Cardiac ventricle fibroblast (primary cell): Measurements from ENCODE around the gene KIF11. TPM values are rescaled to one million over a fixed set of nuclear protein-coding genes. Genes with fewer than 3 reads are reported as not detected.

Experiments
- total RNA-seq: library from RNA; depleted of rRNA; stranded (reverse); fragments of >200 nt; gene quantifications from 2 replicates; pipeline ENCODE4 v1.2.3, GENCODE V29; 2015

Gene KIF11
- total RNA-seq = 3.2 and 3.5 TPM in 2 replicates

DNA sequence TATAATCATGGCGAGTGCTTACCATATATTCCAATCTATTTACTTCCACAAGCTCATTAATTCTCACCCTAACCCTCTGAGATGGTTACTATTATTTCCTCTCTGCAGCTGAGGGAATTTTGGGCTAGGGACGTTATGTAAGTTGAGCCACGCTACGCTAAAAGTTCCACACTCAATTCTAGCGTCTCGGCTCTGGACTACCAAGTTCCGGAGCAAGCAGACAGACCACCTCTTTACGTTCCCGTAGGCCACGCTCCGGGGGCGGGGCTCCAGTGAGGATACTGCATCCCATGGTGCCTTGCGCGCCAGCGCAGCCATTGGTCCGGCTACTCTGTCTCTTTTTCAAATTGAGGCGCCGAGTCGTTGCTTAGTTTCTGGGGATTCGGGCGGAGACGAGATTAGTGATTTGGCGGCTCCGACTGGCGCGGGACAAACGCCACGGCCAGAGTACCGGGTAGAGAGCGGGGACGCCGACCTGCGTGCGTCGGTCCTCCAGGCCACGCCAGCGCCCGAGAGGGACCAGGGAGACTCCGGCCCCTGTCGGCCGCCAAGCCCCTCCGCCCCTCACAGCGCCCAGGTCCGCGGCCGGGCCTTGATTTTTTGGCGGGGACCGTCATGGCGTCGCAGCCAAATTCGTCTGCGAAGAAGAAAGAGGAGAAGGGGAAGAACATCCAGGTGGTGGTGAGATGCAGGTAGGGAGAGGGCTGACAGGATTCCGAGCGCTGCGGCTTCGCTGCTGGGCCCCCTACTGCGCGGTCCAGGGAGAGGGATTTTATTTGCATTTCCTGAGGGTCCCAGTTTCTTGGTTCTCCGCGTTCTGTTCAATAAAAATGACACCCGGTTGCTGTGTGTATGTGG, at the start of gene KIF11:
KIF11 (plus strand) TSS at position 370 of the 858 bp plus-strand sequence; CDS start at position 616, 246 bp downstream.

DNA sequence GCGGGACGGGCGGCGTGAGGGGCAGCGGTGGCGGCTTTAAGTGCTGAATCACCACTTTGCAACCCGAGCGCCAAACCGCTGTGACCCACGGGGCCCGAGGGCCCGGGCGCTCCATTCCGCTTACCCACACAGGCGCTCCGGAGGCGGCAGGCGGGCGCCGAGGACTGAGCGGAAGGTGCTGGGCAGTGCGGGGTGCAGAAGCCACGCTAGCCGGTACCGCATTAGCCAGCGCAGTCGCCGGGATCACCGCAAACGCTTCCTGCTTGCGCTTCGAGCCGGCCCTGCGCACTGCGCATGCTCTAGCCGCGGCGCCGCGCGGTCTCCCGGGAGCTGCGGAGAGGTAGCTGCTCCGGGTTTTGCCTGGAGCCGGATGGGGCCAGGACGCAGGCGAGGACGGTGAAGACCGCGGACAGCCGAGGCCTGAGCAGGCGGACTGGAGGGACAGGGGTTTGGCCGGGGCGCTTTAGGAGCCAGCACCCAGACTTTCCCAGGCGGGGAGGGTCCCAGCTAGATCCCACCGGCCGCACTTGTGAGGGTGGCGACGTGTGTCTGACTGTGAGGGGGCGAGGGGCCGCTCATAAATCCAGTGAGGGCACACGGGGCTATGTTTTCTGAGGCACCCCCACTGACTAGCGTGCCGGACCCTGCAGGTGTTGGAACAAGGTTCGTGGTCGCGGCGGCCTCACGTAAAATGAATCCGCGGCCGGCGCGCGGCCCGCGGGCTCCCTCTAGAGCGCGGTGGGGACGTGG, 19.0 kb upstream of the KIF11 start, which contains the start of gene IDE:
IDE (minus strand) TSS at position 296 of the 750 bp plus-strand sequence; CDS start at position 222, 74 bp downstream.

GRCh38 chr10:92689663-92690210, 96.8 kb downstream of the KIF11 start, which contains the start of gene HHEX:
TSS of gene HHEX (plus strand) at chr10:92689955. CDS start at chr10:92689987, 32 bp downstream.

Other genes starting within 250 kb of the KIF11 start
- gene IDE, start 19.0 kb upstream of the KIF11 start, total RNA-seq = 17.0 and 20.0 TPM in 2 replicates
- gene HHEX, start 96.8 kb downstream of the KIF11 start, total RNA-seq = 1.9 and 2.3 TPM in 2 replicates